Measurements from ENCODE around the gene CPS1.

GRCh38 chr2:210642333-210642732, 85.9 kb downstream of the CPS1 start:
- TF ChIP-seq FOXK1 (CRISPR knock-in tag; IDR thresholded peaks at IDR 0.05): no peak
- TF ChIP-seq CTCF (IDR thresholded peaks at IDR 0.05): no peak
- TF ChIP-seq E2F4 (CRISPR knock-in tag; IDR thresholded peaks at IDR 0.05; ENCODE audit: borderline replicate concordance, low read depth): no peak
- no peak for TF ChIP-seq ATF1 (CRISPR knock-in tag; IDR thresholded peaks at IDR 0.05)
- TF ChIP-seq ZNF121 (CRISPR knock-in tag; IDR thresholded peaks at IDR 0.05): no peak
- TF ChIP-seq NFATC4 (CRISPR knock-in tag; IDR thresholded peaks at IDR 0.05): no peak
- no peak for TF ChIP-seq MAX (CRISPR knock-in tag; IDR thresholded peaks at IDR 0.05)
- no peak for TF ChIP-seq NR1H2 (CRISPR knock-in tag; IDR thresholded peaks at IDR 0.05)
- no peak for TF ChIP-seq TCF7 (CRISPR knock-in tag; IDR thresholded peaks at IDR 0.05; ENCODE audit: low read depth)
- no peak for TF ChIP-seq ZNF512 (CRISPR knock-in tag; IDR thresholded peaks at IDR 0.05; ENCODE audit: borderline replicate concordance)
- no peak for TF ChIP-seq ETV6 (CRISPR knock-in tag; IDR thresholded peaks at IDR 0.05)
